CD8-positive, alpha-beta memory T cell (primary cell): ENCODE measurements around the gene NXPE3. TPM values are rescaled to one million over a fixed set of nuclear protein-coding genes. Genes with fewer than 3 reads are reported as not detected.

Experiments
- CTCF ChIA-PET: fragments of 350-600 bp; sonication (Branson Sonifier 250); formaldehyde crosslinking; loops from one replicate; lab custom pipeline; 2021; ENCODE audit warnings: antibody characterized with exemption; lab: Charles Lee
- POLR2A ChIA-PET: fragments of 350-600 bp; sonication (Branson Sonifier 250); formaldehyde crosslinking; loops from one replicate; lab custom pipeline; 2021; ENCODE audit warnings: antibody characterized with exemption; lab: Charles Lee
- DNase-seq, 5 donors: peaks; one replicate each; pipeline versions ENCODE4 v3.0.0 to v3.0.0-alpha.2; 2020 to 2022; ENCODE audit warnings: mixed read lengths in 1 of 5
- H3K27ac ChIP-seq: one replicate; pipeline ENCODE4 v1.7.0; 2013; ENCODE audit warnings: low read depth, mild to moderate bottlenecking, low read length, moderate library complexity
- H3K27me3 ChIP-seq: 2 replicates; pipeline ENCODE4 v1.7.0; 2013; ENCODE audit warnings: low read length, mild to moderate bottlenecking; ENCODE audit not compliant: insufficient read depth, poor library complexity, severe bottlenecking
- H3K36me3 ChIP-seq: 2 replicates; pipeline ENCODE4 v1.7.0; 2013; ENCODE audit warnings: mild to moderate bottlenecking, low read length, moderate library complexity; ENCODE audit not compliant: insufficient read depth
- H3K4me1 ChIP-seq: 2 replicates; pipeline ENCODE4 v1.7.0; 2013; ENCODE audit warnings: mild to moderate bottlenecking, low read length, moderate library complexity; ENCODE audit not compliant: insufficient read depth
- H3K4me3 ChIP-seq: 2 replicates; pipeline ENCODE4 v1.7.0; 2013; ENCODE audit warnings: mild to moderate bottlenecking, low read length
- H3K9me3 ChIP-seq: 2 replicates; pipeline ENCODE4 v1.7.0; 2013; ENCODE audit warnings: mild to moderate bottlenecking, low read length
- H3K27ac Mint-ChIP-seq, 8 donors: one replicate each; pipeline ENCODE4 v1.8.0; 2020 to 2021; ENCODE audit warnings: mixed read lengths in 8 of 8, mild to moderate bottlenecking in 6 of 8, inconsistent platforms in 3 of 8, moderate library complexity in 3 of 8
- H3K27me3 Mint-ChIP-seq, 2 donors: one replicate each; pipeline ENCODE4 v1.8.0; 2020 to 2021; ENCODE audit warnings: mixed read lengths in 2 of 2, mild to moderate bottlenecking in 1 of 2, moderate library complexity in 1 of 2
- H3K36me3 Mint-ChIP-seq, 3 donors: one replicate each; pipeline ENCODE4 v1.8.0; 2020 to 2021; ENCODE audit warnings: mixed read lengths in 3 of 3, inconsistent platforms in 1 of 3, mild to moderate bottlenecking in 1 of 3
- H3K4me1 Mint-ChIP-seq, 3 donors: one replicate each; pipeline ENCODE4 v1.8.0; 2020 to 2021; ENCODE audit warnings: mixed read lengths in 3 of 3, inconsistent platforms in 1 of 3, mild to moderate bottlenecking in 1 of 3
- H3K4me3 Mint-ChIP-seq, 7 donors: one replicate each; pipeline ENCODE4 v1.8.0; 2020 to 2021; ENCODE audit warnings: mixed read lengths in 7 of 7, mild to moderate bottlenecking in 6 of 7, moderate library complexity in 4 of 7, inconsistent platforms in 2 of 7
- H3K9me3 Mint-ChIP-seq, 5 donors: one replicate each; pipeline ENCODE4 v1.8.0; 2020 to 2022; ENCODE audit warnings: mixed read lengths in 5 of 5, mild to moderate bottlenecking in 3 of 5, moderate library complexity in 2 of 5, inconsistent platforms in 1 of 5
- polyA plus RNA-seq: library from polyadenylated mRNA; unstranded; fragments of 300-500 nt; fragmentation: Illumina TruSeq; gene quantifications from one replicate; pipeline ENCODE4 v1.2.3, GENCODE V29; 2021
- total RNA-seq, 2 experiments: library from RNA; stranded (reverse); gene quantifications; one replicate each; pipeline ENCODE4 v1.2.3, GENCODE V29; 2021

Gene NXPE3
- total and polyA plus RNA-seq, 3 experiments from 2014 or later = 16.2 to 37.4 (median 17.2) TPM

GRCh38 chr3:101829874-101830273 lies 50.9 kb downstream of the NXPE3 start:
- POLR2A ChIA-PET = interaction anchor here (0.5 to 4.2 kb wide), 4 partner anchors 20 to 231 kb away, joined by 3 to 63 read pairs (median 4); partner anchors contain the start of gene NFKBIZ
- H3K4me1 Mint-ChIP-seq = peaks cover 53 to 79% (median 65%) of the 10 kb centered on the region in 3 donors
- H3K4me3 ChIP-seq = no peak overlapping the region
- no peak overlapping the region for H3K27ac ChIP-seq
- peaks cover 38% of the 10 kb centered on the region for H3K4me1 ChIP-seq
- no peaks in the 10 kb centered on the region for H3K9me3 ChIP-seq
- no peaks in the 10 kb centered on the region for H3K27me3 Mint-ChIP-seq
- DNase-seq = no peak
- no peaks in the 10 kb centered on the region for H3K36me3 ChIP-seq
- peaks cover 2 to 3% (median 3%) of the 10 kb centered on the region in 3 donors for H3K36me3 Mint-ChIP-seq
- H3K4me3 Mint-ChIP-seq = peak overlapping the region in 4 of 7 donors; percentile 57 to 95 (median 92)
- CTCF ChIA-PET = interaction anchor here (0.6 to 3.5 kb wide), 3 partner anchors 9 to 20 kb away, joined by 3 to 15 read pairs (median 4); partner anchors contain the start of gene NFKBIZ
- no peaks in the 10 kb centered on the region for H3K9me3 Mint-ChIP-seq
- no peaks in the 10 kb centered on the region for H3K27me3 ChIP-seq
- peak overlapping the region; percentile 96 to 99 (median 98) for H3K27ac Mint-ChIP-seq

GRCh38 chr3:101833446-101833974 lies 54.5 kb downstream of the NXPE3 start:
- no peaks in the 10 kb centered on the region for H3K27me3 Mint-ChIP-seq
- H3K4me1 Mint-ChIP-seq = peaks cover 33 to 48% (median 45%) of the 10 kb centered on the region in 3 donors
- H3K9me3 Mint-ChIP-seq = no peaks in the 10 kb centered on the region
- peak overlapping the region in 6 of 8 donors; percentile 2 to 63 (median 19) for H3K27ac Mint-ChIP-seq
- Histone ChIP-seq H3K27ac (no peak overlapping the region), H3K27me3 (no peaks in the 10 kb centered on the region), H3K9me3 (no peaks in the 10 kb centered on the region), H3K4me1 (peaks cover 18% of the 10 kb centered on the region), H3K36me3 (no peaks in the 10 kb centered on the region), H3K4me3 (no peak overlapping the region)
- ChIA-PET POLR2A (no interaction called here), CTCF (no interaction called here)
- peak overlapping the region in 1 of 7 donors; percentile 17 for H3K4me3 Mint-ChIP-seq
- H3K36me3 Mint-ChIP-seq = peaks cover 0 to 3% (median 2%) of the 10 kb centered on the region in 3 donors
- DNase-seq = no peak

GRCh38 chr3:101835676-101836075 lies 56.7 kb downstream of the NXPE3 start:
- H3K4me3 ChIP-seq = no peak overlapping the region
- no peak overlapping the region for H3K27ac ChIP-seq
- H3K27me3 Mint-ChIP-seq = no peaks in the 10 kb centered on the region
- H3K27ac Mint-ChIP-seq = peak overlapping the region in 1 of 8 donors; percentile 23
- peaks cover 0 to 7% (median 2%) of the 10 kb centered on the region in 3 donors for H3K36me3 Mint-ChIP-seq
- H3K4me1 Mint-ChIP-seq = peaks cover 13 to 27% (median 25%) of the 10 kb centered on the region in 3 donors
- no peaks in the 10 kb centered on the region for H3K4me1 ChIP-seq
- ChIA-PET POLR2A (no interaction called here), CTCF (interaction anchor here (0.6 to 1.2 kb wide), 4 partner anchors 14 to 30 kb away, joined by 3 read pairs; no protein-coding TSS in a partner anchor)
- H3K9me3 Mint-ChIP-seq = no peaks in the 10 kb centered on the region
- H3K27me3 ChIP-seq = no peaks in the 10 kb centered on the region
- no peaks in the 10 kb centered on the region for H3K9me3 ChIP-seq
- no peak overlapping the region for H3K4me3 Mint-ChIP-seq
- no peak for DNase-seq
- no peaks in the 10 kb centered on the region for H3K36me3 ChIP-seq

GRCh38 chr3:101836160-101836559 lies 57.1 kb downstream of the NXPE3 start:
- Mint-ChIP-seq H3K27me3 (no peaks in the 10 kb centered on the region), H3K9me3 (no peaks in the 10 kb centered on the region), H3K27ac (no peak overlapping the region), H3K4me3 (no peak overlapping the region), H3K4me1 (peaks cover 11 to 25% (median 22%) of the 10 kb centered on the region in 3 donors), H3K36me3 (peaks cover 0 to 7% (median 2%) of the 10 kb centered on the region in 3 donors)
- Histone ChIP-seq H3K4me1 (no peaks in the 10 kb centered on the region), H3K9me3 (no peaks in the 10 kb centered on the region), H3K27ac (no peak overlapping the region), H3K36me3 (no peaks in the 10 kb centered on the region), H3K4me3 (no peak overlapping the region), H3K27me3 (no peaks in the 10 kb centered on the region)
- DNase-seq = no peak
- ChIA-PET POLR2A (no interaction called here), CTCF (interaction anchor here (0.7 to 1.2 kb wide), 3 partner anchors 14 to 30 kb away, joined by 3 read pairs; no protein-coding TSS in a partner anchor)

GRCh38 chr3:101836652-101837598 lies 57.9 kb downstream of the NXPE3 start:
- Mint-ChIP-seq H3K4me1 (peaks cover 11 to 25% (median 22%) of the 10 kb centered on the region in 3 donors), H3K9me3 (peaks cover 0 to 1% (median 0%) of the 10 kb centered on the region in 5 donors), H3K36me3 (peaks cover 0 to 10% (median 3%) of the 10 kb centered on the region in 3 donors), H3K27me3 (no peaks in the 10 kb centered on the region), H3K27ac (no peak overlapping the region), H3K4me3 (no peak overlapping the region)
- no peaks in the 10 kb centered on the region for H3K9me3 ChIP-seq
- no peak overlapping the region for H3K4me3 ChIP-seq
- no peaks in the 10 kb centered on the region for H3K4me1 ChIP-seq
- no peak for DNase-seq
- ChIA-PET POLR2A (no interaction called here), CTCF (no interaction called here)
- no peaks in the 10 kb centered on the region for H3K27me3 ChIP-seq
- H3K27ac ChIP-seq = no peak overlapping the region
- H3K36me3 ChIP-seq = no peaks in the 10 kb centered on the region

- Mint-ChIP-seq H3K4me3 (no peak overlapping the region), H3K27me3 (no peaks in the 10 kb centered on the region), H3K36me3 (peaks cover 0 to 13% (median 5%) of the 10 kb centered on the region in 3 donors), H3K9me3 (peaks cover 0 to 4% (median 0%) of the 10 kb centered on the region in 5 donors), H3K4me1 (peaks cover 4 to 18% (median 11%) of the 10 kb centered on the region in 3 donors), H3K27ac (no peak overlapping the region)
- ChIA-PET CTCF (interaction anchor here (1.2 to 1.8 kb wide), 2 partner anchors 10 to 27 kb away, joined by 3 to 4 read pairs; no protein-coding TSS in a partner anchor), POLR2A (interaction anchor here (1.5 kb wide), 1 partner anchor 11 kb away, joined by 3 read pairs; no protein-coding TSS in a partner anchor)
- no peak for DNase-seq
- H3K4me3 ChIP-seq = no peak overlapping the region
- no peaks in the 10 kb centered on the region for H3K9me3 ChIP-seq
- no peaks in the 10 kb centered on the region for H3K27me3 ChIP-seq
- H3K4me1 ChIP-seq = no peaks in the 10 kb centered on the region
- H3K36me3 ChIP-seq = no peaks in the 10 kb centered on the region
- no peak overlapping the region for H3K27ac ChIP-seq
Measured at GRCh38 chr3:101838691-101839090, 59.7 kb downstream of the NXPE3 start.

- H3K4me3 ChIP-seq = no peak overlapping the region
- no peak overlapping the region for H3K27ac Mint-ChIP-seq
- no peak overlapping the region for H3K4me3 Mint-ChIP-seq
- H3K27ac ChIP-seq = no peak overlapping the region
- H3K4me1 ChIP-seq = no peaks in the 10 kb centered on the region
- H3K27me3 Mint-ChIP-seq = no peaks in the 10 kb centered on the region
- H3K9me3 ChIP-seq = no peaks in the 10 kb centered on the region
- ChIA-PET CTCF (interaction anchor here (1.8 kb wide), 1 partner anchor 11 kb away, joined by 4 read pairs; no protein-coding TSS in a partner anchor), POLR2A (no interaction called here)
- H3K36me3 ChIP-seq = no peaks in the 10 kb centered on the region
- peaks cover 0 to 13% (median 5%) of the 10 kb centered on the region in 3 donors for H3K36me3 Mint-ChIP-seq
- peaks cover 0 to 6% (median 0%) of the 10 kb centered on the region in 3 donors for H3K4me1 Mint-ChIP-seq
- no peaks in the 10 kb centered on the region for H3K27me3 ChIP-seq
- peaks cover 0 to 4% (median 0%) of the 10 kb centered on the region in 5 donors for H3K9me3 Mint-ChIP-seq
- DNase-seq = no peak
Measured at GRCh38 chr3:101840066-101840465, 61.1 kb downstream of the NXPE3 start.
